Activated CD8-positive, alpha-beta memory T cell treated with anti-CD3 and anti-CD28 coated beads, Interleukin-2, amount 50 U/mL, for 24 hours (primary cell): ENCODE results near the gene TENM4.
"Not testable (repeated sequence)": the region's sequence is repeated elsewhere in the genome, so short reads cannot be mapped to it uniquely, and the experiment has no call there.

Experiments used
- DNase-seq: peaks from one replicate; pipeline ENCODE4 v3.0.0-alpha.2; 2020; ENCODE audit errors: extremely low read depth

Gene TENM4

DNA sequence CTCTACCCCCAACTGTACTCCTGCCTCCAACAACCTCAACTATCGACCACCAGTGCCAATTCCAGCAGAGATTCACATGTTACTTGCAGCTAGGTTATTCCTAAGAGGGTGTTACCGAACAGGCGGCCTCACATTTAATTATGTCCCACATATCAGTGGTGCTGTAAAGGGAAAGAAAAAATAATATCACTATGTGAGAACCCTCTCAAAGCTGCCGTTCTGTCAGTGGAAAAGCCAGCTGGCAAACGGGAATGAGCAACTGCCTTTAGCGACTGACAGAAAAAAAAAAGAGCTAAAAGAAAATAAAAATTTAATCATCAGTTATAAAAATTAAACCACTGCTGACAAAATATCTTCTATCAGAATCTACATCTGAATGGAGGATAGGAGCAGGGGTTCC is 595.3 kb downstream of the TENM4 start:
- DNase-seq = no peak

DNA sequence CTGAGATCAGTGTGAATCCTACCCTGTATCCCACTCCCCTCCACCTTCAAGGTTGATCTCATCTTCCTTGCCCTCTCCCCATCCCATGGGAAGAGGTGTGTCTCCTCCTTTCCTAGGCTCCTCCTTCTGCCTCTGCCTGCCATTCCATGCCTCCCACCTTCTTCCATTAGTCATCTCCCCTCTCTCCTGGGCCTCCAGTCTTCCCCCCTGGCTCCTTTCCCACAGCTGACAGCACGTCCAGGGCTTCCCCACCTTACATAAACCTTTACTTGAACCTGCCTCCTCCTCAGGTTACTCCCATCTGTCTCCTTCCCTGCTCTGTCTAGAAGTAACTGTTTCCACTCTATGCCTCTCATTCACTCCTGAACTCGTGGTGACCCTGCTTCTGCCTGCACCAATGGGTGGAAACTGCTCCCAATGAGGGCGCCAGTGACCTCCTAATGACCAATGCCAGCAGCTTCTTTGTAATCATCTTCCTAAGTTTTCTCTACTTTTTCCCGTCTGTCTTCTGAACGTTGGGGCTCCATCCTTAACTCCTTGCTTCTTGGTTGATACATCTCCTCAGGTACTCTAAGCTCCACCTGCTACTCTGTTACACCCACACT is 599.3 kb downstream of the TENM4 start:
- no peak for DNase-seq

DNA sequence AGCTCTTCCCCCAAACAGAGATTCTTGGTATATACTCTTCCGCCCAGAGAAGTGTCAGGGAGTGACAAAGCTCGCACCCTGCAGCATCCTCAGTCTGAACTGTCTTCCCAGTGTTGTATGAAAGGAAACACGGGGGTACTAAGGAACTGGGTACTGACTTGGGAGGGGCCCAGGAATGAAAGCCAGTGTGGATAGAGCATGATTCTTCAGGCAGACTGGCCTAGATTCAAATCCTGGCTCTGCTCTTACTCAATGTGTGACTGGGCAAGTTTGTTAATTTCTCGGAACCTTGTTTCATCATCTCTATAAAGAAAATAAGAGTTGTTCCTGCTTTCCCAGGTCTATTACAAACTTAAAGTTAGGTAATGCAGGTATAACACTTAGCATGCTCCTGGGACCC is 600.2 kb downstream of the TENM4 start:
- DNase-seq = no peak

DNA sequence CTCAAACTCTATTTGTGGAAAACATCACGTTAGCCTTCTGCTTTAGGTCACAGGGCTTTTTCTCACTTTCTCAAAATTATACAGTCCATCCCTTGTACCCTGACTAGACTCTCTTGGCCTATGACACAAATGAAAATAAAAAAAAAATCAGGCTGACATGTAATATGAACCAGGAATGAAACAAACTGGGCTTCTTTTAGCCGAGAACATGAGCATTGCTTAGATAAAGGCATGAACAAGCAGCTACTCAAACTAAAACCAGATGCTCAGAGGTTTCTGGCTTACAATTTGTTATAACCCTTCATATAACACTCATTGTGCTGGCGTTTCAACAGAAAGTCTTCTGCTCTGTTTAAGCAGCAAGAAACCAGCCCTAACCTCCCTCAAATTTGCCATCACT is 600.6 kb downstream of the TENM4 start:
- no peak for DNase-seq

DNA sequence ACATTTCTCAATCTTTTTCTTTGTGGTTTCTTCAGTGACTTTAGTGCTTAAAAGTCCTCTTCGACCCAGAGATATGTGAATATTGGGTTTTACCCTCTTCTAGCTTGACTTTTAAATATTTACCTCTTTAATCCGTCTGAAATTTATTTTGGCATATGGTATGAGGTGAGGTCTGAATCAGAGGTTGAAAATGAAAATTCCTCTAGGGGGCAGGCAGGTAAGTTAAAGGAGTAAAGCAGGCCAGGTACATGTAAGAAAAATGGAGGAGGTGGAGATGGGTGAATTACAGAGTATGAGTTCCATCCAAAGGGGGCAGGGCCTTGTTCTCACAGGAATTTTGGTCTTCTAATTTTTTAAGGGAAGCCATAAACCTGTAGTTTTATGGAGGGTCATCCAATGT is 602.4 kb downstream of the TENM4 start:
- no peak for DNase-seq

DNA sequence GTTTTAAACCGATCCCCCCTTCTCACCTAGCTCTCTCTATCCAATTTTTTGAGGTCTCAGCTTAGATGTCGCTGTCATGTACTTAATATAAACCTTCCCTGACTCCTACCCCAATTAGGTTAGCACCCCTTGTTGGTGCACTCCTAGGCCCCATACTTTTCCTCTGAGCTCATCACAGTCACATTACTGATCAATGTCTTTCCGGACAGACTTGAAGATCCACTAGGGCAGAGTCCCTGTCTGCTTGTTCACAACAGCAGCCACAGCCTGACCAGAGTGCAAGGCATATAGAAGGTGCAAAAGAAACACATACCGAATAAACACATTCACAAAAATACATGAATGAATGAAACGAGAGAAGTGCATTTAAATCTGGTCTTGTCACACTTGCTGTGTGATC is 605.2 kb downstream of the TENM4 start:
- no peak for DNase-seq

DNA sequence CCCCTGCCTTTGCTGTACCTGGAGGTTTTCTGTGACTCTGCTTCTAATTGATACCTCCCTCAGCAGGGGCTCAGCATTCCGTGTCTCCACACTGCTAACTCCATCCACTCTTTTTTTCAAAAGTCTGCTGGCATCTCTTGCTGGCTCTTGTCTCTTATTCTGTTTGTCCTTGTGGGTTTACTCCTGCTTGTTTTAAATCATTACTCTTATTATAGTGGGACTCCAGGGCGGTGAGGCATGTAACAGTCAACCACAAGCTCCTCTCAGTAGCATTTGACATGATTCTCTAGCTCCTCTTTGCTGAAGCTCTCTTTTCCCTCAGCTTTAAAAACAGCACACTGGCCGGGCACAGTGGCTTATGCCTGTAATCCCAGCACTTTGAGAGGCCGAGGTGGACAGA is 605.9 kb downstream of the TENM4 start:
- DNase-seq = no peak

DNA sequence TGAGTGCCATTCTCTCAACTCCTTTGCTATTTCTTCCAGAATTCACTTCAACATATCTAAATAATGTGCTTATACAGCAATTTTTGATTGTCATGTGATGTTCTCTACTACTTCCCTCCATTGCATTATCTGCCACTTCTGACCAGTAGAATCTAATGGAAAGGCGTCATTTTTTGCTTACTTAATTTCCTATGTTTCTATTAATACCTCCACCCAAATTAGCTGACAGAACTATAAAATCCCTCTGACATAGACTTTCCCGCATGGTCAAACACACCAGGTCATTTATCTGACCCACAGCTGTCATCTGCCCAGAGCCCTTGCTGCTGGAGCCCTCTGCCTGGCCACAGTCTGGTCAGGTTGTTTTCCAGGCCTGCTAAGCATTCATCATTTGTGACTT is 607.6 kb downstream of the TENM4 start:
- no peak for DNase-seq

DNA sequence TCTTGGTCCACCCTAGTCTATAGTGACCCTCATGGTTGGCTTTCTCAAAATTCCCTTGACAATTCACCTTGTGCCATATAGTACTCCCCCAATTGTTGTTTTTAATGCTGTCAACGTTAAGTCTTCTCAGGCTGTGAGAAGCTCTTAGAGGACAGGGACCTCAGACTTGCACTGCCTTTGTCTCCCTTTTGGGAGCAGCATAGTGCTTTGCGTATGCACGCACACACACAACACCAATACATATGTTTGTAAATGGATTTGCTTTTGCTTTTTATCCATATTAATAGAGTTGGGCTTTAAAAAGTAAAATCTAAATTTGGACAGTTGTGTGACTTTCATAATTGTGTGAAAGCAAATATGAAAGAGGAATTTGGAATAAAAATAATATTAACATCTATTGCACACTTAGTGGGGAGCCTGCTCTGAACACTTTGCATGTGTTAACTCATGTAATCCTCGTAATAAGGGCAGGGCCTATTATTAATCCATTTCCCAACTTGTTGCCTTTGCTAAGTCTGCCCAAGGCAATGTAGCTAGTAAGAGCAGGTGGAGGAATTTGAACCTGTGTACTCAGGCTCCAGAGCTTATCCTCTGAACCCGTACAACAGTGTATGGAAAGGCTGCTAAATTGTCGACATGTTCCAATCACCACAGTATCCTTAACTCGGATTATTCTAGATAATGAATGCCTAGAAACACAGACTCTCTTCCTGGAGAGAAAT is 608.4 kb downstream of the TENM4 start:
- DNase-seq = no peak

DNA sequence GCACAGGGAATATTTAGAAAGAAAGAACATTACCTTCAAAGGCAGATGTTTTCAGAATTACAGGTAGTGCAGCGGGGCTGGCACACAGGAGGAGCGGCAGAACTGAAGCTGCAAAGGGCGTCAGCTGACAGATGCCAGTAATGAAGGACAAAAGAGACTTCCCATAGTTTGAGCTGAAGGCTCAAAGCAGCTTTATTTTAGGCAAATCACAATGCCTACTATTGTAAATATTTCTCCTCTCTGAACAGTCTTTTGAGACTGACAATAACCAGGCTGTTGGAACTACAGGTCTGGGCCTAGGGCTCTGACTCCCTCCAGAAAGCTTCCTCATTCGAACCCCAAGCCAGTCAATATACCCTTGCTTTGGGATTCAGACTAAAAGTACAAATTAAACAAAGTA is 609.3 kb downstream of the TENM4 start:
- DNase-seq = no peak

DNA sequence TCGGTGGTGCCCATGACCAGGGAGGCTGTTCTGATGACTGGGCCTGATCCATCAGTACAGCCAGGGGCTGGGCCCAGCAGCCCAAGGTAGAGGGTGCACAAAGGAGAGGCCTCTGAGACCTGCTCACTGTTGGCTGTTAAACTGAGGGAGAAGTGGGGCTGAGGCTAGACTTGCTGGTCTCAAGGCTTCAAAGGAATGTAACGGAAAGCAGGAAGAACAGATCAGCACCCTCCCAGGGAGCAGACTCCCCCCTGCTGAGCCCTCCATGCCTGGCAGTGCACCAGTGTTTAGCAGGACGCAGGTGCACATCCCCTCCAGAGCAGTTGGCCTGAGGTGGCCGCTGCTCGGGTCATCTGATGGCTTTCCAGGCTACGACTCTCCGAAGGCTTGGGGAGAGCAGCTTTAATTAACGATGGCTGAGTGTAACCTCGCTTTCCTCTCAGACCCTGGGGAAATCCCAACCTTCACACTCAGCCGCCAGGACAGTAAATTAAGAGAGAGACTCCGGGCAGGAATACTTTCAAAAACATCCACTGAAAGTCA is 610.5 kb downstream of the TENM4 start:
- no peak for DNase-seq

DNA sequence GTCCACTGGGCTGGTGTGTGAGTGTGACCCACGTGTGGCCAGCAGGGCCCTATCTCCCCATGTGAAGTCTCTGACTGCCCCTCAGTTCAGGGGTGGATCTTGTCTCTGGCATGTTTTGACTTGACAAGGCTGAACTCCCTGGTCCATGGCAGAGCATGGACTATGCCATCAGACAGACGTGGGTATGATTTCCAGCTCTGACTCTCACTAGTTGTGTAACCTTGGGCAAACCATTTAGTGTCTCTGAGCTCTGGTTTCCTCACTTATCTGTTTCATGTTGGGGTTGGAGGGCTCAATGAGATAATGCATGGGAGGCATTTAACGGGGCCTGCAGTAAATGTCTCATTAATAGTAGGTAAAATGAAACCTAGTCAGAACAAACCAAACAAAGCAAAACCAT is 611.7 kb downstream of the TENM4 start:
- DNase-seq = no peak

DNA sequence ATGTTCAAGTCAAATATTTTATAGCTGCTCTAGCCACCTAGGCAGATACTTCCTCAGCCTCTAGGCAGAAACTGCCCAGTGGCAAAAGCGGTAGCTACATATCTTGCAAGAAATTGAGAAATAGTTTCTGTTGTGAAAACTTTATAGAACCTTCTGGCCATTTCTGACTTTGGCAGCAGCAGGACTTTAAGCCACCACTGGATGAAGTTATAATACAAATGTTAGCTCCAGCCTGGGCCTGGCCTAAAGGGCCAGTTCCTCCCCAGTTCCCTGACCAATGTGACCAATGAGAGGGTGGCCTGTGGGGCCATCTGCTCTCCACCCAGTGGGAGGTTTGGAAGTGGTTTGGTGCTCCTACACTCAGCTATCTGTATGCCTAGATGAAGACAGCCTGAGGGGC is 612.2 kb downstream of the TENM4 start:
- DNase-seq = no peak

DNA sequence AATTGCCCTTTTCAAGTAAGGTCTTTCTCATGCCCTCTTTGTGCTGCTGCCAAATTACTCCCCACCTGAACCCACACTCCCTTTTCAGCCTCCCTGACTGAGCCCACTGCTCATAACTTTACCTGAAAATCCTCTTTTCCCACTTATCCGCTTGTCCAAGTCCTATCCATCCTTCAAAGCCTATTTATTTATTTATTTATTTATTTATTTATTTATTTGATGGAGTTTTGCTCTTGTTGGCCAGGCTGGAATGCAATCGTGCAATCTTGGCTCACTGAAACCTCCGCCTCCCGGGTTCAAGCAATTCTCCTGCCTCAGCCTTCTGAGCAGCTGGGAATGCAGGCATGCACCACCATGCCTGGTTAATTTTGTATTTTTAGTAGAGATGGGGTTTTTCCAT is 613.5 kb downstream of the TENM4 start:
- DNase-seq = not testable (repeated sequence)

DNA sequence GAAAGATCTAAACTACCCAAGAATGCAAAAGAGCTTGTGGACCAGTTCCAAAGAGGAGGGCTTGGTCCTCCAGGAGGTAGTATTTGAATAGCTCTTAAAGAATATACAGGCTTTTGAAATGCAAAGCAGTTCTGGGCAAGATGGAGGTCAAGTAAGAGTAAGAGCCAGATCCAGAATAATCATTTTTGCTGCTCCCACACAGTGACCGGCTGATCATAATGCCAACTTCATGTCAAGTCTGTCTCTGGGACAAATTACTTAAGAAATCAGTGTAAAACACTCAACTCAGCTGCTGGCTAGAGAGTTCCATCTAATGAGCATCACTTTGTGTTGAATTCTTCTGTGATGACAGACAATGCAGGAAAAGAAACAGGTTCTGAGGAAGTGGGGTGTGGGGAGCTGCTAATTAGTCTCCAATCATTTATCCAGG is 615.2 kb downstream of the TENM4 start:
- no peak for DNase-seq

DNA sequence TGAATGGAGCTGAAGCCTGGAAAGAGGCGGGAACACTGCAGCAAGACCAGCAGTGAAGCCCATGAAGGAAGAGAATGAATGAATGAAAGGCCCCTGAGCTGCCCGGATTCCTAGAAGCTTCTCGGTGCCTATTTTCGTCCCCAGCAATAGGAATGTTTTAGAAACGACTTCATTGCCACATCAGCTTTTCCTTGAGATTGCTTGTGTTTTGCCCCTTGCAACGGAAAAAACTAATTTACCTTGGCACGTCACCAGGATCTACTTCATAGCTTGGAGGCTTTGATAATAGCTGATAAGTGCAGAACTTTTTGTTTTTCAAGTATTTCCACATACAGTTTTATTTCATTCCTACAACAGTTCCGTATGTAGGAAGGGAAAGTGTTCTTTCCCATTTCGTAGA is 617.2 kb downstream of the TENM4 start:
- DNase-seq = no peak

DNA sequence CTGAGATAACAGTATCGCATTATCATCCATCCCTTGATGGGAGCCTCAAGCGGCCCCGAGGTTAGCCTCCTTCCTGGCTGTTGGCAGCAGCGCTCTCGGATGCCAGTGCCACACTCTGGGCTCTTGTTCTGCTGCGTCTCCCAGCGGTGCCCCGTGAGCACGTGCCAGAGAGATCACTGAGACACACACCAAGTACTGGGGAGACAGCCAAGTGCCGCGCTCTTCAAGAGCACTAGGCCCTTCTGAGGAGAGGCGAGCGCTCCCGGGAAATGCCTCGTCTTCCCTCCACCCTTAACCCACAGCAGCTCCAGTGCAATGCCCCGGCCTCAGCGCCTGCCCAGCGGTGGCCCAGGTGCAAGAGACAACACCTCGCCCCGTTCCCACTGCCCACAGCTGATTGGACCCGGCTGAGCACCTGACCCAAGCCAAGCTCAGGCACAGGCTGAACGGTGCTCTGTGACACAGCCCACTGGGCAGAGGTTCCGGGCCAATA is 617.9 kb downstream of the TENM4 start:
- DNase-seq = no peak

DNA sequence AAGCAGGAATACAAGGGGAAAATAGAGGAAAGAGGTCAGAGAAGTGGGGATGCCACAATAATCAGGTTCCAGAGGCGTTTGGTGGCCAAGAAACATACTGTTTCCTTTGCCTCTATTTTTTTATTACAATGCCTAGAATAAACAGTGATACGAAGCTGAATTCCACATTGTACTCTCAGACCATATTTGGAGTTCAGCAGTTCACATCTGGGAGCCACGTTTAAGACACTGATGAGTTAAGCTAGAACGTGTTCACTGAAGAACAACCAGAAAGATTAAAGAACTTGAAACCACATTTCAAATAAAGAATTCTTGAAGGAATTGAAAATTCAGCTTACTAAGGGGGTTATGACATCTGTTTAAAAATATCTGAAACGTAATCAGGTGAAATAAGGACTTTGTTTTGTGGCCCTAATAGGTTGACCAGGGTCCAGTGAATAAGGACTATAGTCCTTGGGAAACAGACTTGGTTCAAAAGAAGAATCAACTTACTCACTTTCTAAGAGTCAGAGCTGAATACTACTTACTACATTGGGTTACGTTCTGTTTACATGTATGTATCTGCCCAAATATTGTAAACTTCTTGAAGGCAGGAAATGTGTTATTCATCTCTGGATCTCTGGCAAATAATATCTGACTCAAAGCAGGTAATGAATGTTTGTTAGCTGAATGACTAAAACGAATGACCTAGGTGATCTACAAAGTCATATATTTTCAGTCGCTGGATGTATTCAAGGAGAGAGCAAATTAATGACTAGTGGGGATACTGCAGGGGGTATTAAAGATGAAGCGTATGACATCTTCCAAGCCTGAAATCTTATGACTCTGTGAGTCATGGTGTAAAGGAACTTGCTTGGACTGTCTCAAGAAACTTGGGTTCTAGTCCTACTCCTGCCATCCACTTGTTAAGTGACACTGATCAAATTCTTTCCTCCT is 619.2 kb downstream of the TENM4 start:
- no peak for DNase-seq

DNA sequence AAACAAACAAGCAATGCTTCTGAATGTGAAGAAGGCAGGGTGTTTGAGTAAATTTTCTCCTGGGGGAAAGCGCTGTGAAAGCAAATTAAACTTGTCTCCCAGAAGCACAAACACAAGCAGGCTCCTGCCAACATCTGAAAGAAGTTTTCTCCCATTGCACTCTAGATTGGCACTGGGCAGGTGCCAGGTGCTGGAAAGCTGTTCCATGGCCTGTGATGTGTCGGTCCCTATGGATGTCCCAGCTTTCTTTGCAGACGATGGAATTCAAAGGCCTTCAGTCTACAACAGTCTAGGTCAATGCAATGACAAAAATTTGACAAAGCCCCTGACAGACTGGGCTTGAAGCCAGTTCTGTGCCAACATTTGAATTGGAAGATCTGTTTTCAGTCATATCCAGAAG is 620.1 kb downstream of the TENM4 start:
- DNase-seq = no peak

DNA sequence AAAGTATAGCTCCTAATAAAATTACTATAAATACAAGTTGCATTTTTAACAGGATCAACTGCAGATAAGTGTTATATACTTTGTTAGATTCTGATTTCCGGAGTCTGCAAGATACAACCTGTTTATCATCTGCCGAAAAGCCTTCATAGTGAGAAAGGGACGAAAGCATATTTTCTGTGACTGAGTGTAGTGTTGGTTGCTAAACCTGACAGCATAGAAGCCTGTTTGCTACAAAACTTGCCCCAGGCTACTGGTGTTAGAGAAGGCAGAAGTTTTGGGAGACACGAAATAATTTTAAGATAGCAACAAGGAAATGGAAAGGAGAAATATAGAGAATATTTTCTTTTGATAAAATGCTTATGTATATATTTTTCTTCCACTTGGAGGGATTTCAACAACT is 622.6 kb downstream of the TENM4 start:
- no peak for DNase-seq

DNA sequence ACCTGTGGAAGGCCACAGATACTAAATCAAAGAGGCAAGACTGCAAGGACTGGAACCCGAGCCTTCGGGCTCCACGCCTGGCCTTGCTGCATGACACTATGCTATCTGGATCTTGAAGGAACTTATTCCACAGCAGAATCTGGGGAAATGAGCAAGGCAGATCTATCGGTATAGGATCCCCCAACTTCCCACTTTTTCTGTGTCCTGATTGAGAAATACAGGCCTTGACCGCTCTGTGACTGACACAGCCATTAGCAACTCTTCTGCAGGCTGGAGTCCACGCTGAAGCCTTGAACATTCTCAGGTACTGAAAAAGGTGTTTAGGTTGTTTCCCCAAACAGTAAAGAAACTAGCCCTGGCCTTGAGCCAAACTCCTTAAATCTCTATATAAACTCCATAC is 625.0 kb downstream of the TENM4 start:
- DNase-seq = no peak
